ENCODE measurements around the gene ALDH3B2.

The ALDH3B2 gene

DNA sequence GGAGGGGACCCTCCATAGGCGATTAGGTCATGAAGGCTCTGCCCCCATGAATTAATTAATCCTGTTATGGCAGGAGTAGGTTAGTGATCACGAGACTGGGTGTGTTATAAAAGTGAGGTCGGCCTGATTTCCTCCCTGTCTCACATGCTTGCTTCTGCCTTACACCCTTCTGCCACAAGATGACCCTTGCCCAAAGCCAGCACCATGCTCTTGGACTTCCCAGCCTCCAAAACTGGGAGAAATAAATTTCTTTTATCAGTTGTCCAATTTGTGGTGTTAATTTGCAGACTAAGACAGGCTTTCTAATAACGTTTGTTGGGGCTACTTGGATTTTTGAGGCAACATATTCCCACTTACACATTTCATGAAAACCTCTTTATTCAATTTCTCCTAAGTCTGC lies 23.4 kb upstream of the ALDH3B2 start:
- no peak overlapping the region for H3K4me3 ChIP-seq (replicated peaks; ENCODE audit: insufficient read depth, low read length)
- no peaks in the 10 kb centered on the region for H3K27me3 ChIP-seq (ENCODE audit: insufficient read depth, poor library complexity, severe bottlenecking)
- no peak for DNase-seq (ENCODE audit: low read depth in 1 of 2, low spot score in 1 of 2)
- no peak overlapping the region for H3K27ac ChIP-seq (replicated peaks)
- no peak for TF ChIP-seq GABPA (IDR thresholded peaks at IDR 0.05; ENCODE audit: low read depth)
- TF ChIP-seq POLR2AphosphoS5 (IDR thresholded peaks at IDR 0.05; ENCODE audit: low read depth) = no peak
- no peak for TF ChIP-seq REST (IDR thresholded peaks at IDR 0.05; ENCODE audit: insufficient replicate concordance, low read depth)
- TF ChIP-seq CTCF (IDR thresholded peaks at IDR 0.05; ENCODE audit: insufficient read depth, low read length) = no peak
- TF ChIP-seq SPI1 (IDR thresholded peaks at IDR 0.05; ENCODE audit: borderline replicate concordance, low read depth) = no peak

DNA sequence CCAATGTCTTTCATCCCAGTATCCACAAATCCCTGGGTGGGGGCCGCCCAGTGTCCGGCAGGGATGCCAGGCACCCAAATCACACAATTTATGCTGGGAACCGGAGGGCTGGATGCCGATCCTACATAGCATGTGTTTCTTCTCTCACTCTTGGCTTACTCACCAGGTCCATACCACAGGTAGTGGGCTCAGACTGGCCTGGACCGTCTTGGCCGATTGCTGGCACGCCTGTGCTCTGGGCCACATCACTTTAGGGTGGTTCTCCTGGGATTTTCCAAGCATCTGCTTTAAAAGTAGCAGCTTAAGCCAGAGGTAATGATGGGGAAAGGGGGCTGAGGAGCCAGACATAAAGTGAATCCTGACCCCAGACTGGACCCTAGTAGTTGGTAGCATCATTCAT lies 22.6 kb upstream of the ALDH3B2 start:
- H3K27me3 ChIP-seq (ENCODE audit: insufficient read depth, poor library complexity, severe bottlenecking) = no peaks in the 10 kb centered on the region
- TF ChIP-seq SPI1 (IDR thresholded peaks at IDR 0.05; ENCODE audit: borderline replicate concordance, low read depth) = no peak
- TF ChIP-seq REST (IDR thresholded peaks at IDR 0.05; ENCODE audit: insufficient replicate concordance, low read depth) = no peak
- TF ChIP-seq CTCF (IDR thresholded peaks at IDR 0.05; ENCODE audit: insufficient read depth, low read length) = no peak
- TF ChIP-seq GABPA (IDR thresholded peaks at IDR 0.05; ENCODE audit: low read depth) = no peak
- TF ChIP-seq POLR2AphosphoS5 (IDR thresholded peaks at IDR 0.05; ENCODE audit: low read depth) = no peak
- no peak for DNase-seq (ENCODE audit: low read depth in 1 of 2, low spot score in 1 of 2)

DNA sequence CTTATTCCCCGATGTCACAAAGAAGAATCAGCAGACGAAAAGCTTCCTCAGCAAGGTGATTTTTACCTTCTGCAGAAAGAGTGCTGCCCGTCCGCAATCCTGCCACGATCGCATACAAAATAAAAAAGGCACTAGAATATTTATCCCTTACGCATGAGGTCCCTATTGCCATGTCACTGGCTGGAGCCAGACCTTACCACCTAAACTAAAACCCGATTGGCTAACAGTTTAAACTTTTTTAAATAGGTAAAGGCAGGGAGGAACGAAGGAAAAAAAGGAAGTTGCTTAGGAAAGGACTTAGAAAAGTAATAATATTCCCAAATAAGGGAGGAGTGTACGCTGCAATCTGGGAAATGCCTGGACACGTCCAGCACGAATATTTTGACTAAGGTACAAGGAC lies 21.2 kb upstream of the ALDH3B2 start:
- DNase-seq (ENCODE audit: low read depth in 1 of 2, low spot score in 1 of 2) = no peak
- TF ChIP-seq REST (IDR thresholded peaks at IDR 0.05; ENCODE audit: insufficient replicate concordance, low read depth) (no peak), SPI1 (IDR thresholded peaks at IDR 0.05; ENCODE audit: borderline replicate concordance, low read depth) (no peak), GABPA (IDR thresholded peaks at IDR 0.05; ENCODE audit: low read depth) (no peak), POLR2AphosphoS5 (IDR thresholded peaks at IDR 0.05; ENCODE audit: low read depth) (no peak), CTCF (IDR thresholded peaks at IDR 0.05; ENCODE audit: insufficient read depth, low read length) (no peak)

More for the DNA sequence above, 22.6 kb upstream of the ALDH3B2 start:
- Histone ChIP-seq H3K27ac (replicated peaks) (no peak overlapping the region), H3K4me3 (replicated peaks; ENCODE audit: insufficient read depth, low read length) (no peak overlapping the region)

More for the DNA sequence above, 21.2 kb upstream of the ALDH3B2 start:
- Histone ChIP-seq H3K27me3 (ENCODE audit: insufficient read depth, poor library complexity, severe bottlenecking) (no peaks in the 10 kb centered on the region), H3K27ac (replicated peaks) (no peak overlapping the region), H3K4me3 (replicated peaks; ENCODE audit: insufficient read depth, low read length) (no peak overlapping the region)
